Measurements from ENCODE around the gene ABCC4.

ABCC4 gene

GRCh38 chr13:95254339-95254738 lies 46.9 kb downstream of the ABCC4 start:
- no peak for DNase-seq

GRCh38 chr13:95253033-95253432 lies 48.2 kb downstream of the ABCC4 start:
- DNase-seq, result no peak

- no peak for DNase-seq
Observed at GRCh38 chr13:95251641-95252040, 49.6 kb downstream of the ABCC4 start.

- DNase-seq, result no peak
Observed at GRCh38 chr13:95250961-95251360, 50.3 kb downstream of the ABCC4 start.

GRCh38 chr13:95248953-95249352 lies 52.3 kb downstream of the ABCC4 start:
- DNase-seq, result no peak

- no peak for DNase-seq
Observed at GRCh38 chr13:95247852-95248251, 53.4 kb downstream of the ABCC4 start.

- DNase-seq, result no peak
Observed at GRCh38 chr13:95247171-95247570, 54.1 kb downstream of the ABCC4 start.

GRCh38 chr13:95246292-95247082 lies 54.8 kb downstream of the ABCC4 start:
- no peak for DNase-seq

- no peak for DNase-seq
Observed at GRCh38 chr13:95245071-95245470, 56.2 kb downstream of the ABCC4 start.

GRCh38 chr13:95243207-95243606 lies 58.0 kb downstream of the ABCC4 start:
- DNase-seq, result no peak

- no peak for DNase-seq
Observed at GRCh38 chr13:95241321-95241720, 59.9 kb downstream of the ABCC4 start.

- no peak for DNase-seq
Observed at GRCh38 chr13:95239283-95239682, 62.0 kb downstream of the ABCC4 start.

- no peak for DNase-seq
Observed at GRCh38 chr13:95237310-95237870, 63.9 kb downstream of the ABCC4 start.

GRCh38 chr13:95236774-95237173 lies 64.5 kb downstream of the ABCC4 start:
- DNase-seq, result no peak

- no peak for DNase-seq
Observed at GRCh38 chr13:95235974-95236373, 65.3 kb downstream of the ABCC4 start.

GRCh38 chr13:95235199-95235756 lies 66.0 kb downstream of the ABCC4 start:
- DNase-seq, result no peak

GRCh38 chr13:95234242-95234641 lies 67.0 kb downstream of the ABCC4 start:
- no peak for DNase-seq

- no peak for DNase-seq
Observed at GRCh38 chr13:95233026-95233635, 68.1 kb downstream of the ABCC4 start.

- no peak for DNase-seq
Observed at GRCh38 chr13:95231393-95231792, 69.9 kb downstream of the ABCC4 start.

- no peak for DNase-seq
Observed at GRCh38 chr13:95229855-95230254, 71.4 kb downstream of the ABCC4 start.

GRCh38 chr13:95228130-95228529 lies 73.1 kb downstream of the ABCC4 start:
- no peak for DNase-seq

- no peak for DNase-seq
Observed at GRCh38 chr13:95226932-95227695, 74.1 kb downstream of the ABCC4 start.

GRCh38 chr13:95226476-95226875 lies 74.8 kb downstream of the ABCC4 start:
- no peak for DNase-seq

Data from activated T-cell treated with anti-CD3 and anti-CD28 coated beads, Interleukin-2, amount 50 U/mL, for 1 hour (primary cell).